ENCODE data around the gene NAV2. TPM values are rescaled to one million over a fixed set of nuclear protein-coding genes. Genes with fewer than 3 reads are reported as not detected.

The NAV2 gene
- total RNA-seq, 2 experiments from 2014 or later: 0.23 to 0.36 TPM

DNA sequence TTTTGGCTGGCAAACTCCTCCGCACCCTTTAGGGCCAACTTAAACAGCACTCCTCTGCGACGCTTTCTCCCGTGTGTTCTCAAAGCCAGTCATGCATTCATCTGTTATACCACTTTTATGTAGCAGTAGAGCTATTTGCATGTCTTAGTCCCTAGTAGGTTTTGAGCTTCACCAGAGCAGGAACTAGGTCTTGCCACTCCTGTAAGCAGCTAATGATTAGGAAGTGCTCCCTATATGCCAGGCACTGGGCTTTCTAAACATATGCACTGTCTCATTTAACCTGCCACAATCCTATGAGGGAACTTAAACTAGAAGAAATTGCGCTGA lies 266.8 kb downstream of the NAV2 start:
- ATAC-seq: no peak
- H3K4me1 Mint-ChIP-seq (ENCODE audit: low read depth): peaks cover 10% of the 10 kb centered on the region
- CTCF ChIA-PET: interaction anchor here (1.1 to 1.9 kb wide), 2 partner anchors 17 to 27 kb away, joined by 3 to 5 read pairs; no protein-coding TSS in a partner anchor
- POLR2A ChIA-PET: no interaction called here
- TF ChIP-seq, protein P1, sequence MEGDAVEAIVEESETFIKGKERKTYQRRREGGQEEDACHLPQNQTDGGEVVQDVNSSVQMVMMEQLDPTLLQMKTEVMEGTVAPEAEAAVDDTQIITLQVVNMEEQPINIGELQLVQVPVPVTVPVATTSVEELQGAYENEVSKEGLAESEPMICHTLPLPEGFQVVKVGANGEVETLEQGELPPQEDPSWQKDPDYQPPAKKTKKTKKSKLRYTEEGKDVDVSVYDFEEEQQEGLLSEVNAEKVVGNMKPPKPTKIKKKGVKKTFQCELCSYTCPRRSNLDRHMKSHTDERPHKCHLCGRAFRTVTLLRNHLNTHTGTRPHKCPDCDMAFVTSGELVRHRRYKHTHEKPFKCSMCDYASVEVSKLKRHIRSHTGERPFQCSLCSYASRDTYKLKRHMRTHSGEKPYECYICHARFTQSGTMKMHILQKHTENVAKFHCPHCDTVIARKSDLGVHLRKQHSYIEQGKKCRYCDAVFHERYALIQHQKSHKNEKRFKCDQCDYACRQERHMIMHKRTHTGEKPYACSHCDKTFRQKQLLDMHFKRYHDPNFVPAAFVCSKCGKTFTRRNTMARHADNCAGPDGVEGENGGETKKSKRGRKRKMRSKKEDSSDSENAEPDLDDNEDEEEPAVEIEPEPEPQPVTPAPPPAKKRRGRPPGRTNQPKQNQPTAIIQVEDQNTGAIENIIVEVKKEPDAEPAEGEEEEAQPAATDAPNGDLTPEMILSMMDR (IDR thresholded peaks at IDR 0.05): no peak
- no peaks in the 10 kb centered on the region for H3K9me3 Mint-ChIP-seq
- H3K27me3 Mint-ChIP-seq: peaks cover 18% of the 10 kb centered on the region
- intact Hi-C loops (cut with micrococcal nuclease): no loop called here
- no peak overlapping the region for H3K4me3 Mint-ChIP-seq
- no peaks in the 10 kb centered on the region for H3K36me3 Mint-ChIP-seq (ENCODE audit: low read depth)
- H3K27ac Mint-ChIP-seq: peak overlapping the region; percentile 62
- no peak for DNase-seq

DNA sequence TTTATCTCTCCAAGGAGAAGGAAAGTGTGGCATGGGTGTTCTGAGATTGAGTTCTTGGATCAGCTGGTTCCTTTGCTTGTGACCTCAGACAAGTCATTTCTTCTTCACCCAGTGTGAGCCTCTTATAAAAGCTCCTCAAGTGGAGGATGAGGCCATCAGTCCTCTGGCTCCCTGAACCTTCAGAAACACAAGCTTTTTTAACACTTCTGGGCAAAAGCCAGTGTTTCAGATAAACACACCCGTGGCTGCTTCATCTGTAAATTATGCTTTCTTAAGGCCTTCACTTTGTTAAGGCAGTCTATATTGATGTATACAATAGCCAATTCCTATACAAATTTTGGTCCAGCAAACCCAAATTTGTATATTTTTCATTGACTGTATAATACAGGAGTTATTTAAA lies 267.8 kb downstream of the NAV2 start:
- Mint-ChIP-seq H3K27ac (no peak overlapping the region), H3K4me1 (ENCODE audit: low read depth) (peaks cover 10% of the 10 kb centered on the region), H3K9me3 (no peaks in the 10 kb centered on the region), H3K27me3 (peaks cover 18% of the 10 kb centered on the region), H3K4me3 (no peak overlapping the region), H3K36me3 (ENCODE audit: low read depth) (no peaks in the 10 kb centered on the region)
- DNase-seq: no peak
- TF ChIP-seq, protein P1 (IDR thresholded peaks at IDR 0.05): no peak
- ATAC-seq: no peak
- intact Hi-C loops (cut with micrococcal nuclease): no loop called here
- ChIA-PET CTCF (interaction anchor here (0.7 to 1.9 kb wide), 2 partner anchors 18 to 28 kb away, joined by 3 to 5 read pairs; no protein-coding TSS in a partner anchor), POLR2A (no interaction called here)

DNA sequence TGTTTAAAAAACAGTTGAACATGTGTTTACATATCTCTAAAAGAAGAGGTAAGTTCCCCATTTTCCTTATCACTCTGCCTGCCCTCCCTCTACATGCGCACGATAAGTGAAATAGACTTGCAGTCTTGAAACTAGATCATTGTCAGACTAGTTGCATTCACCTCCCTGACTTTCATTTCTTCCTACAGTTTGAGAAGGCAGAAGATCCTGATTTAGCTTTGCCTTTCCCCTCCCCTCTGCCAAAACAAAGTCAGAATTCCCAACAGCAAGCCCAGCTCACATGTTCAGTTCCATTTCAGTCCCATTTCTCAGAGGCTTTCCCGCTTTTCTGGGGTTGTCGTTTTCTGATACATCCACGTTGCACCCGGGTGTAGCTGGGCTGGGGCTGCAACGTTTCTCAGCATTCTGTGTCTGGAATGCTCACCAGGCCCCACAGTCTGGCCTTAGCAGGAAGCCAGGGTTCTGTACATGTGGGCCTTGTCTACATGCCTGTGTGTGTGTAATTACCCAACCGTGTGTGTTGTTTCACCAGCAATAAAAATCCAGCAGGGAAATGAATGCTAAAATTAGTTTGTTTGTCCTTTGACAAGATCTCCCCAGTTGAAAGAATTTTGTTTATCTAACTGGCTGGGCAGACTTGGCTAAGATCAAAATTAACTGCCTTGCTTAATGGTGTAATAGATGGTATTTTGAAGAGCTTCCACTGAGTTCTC lies 268.5 kb downstream of the NAV2 start:
- Mint-ChIP-seq H3K27ac (no peak overlapping the region), H3K9me3 (no peaks in the 10 kb centered on the region), H3K4me1 (ENCODE audit: low read depth) (peaks cover 10% of the 10 kb centered on the region), H3K36me3 (ENCODE audit: low read depth) (no peaks in the 10 kb centered on the region), H3K4me3 (no peak overlapping the region), H3K27me3 (peaks cover 18% of the 10 kb centered on the region)
- intact Hi-C loops (cut with micrococcal nuclease): no loop called here
- TF ChIP-seq, protein P1 (IDR thresholded peaks at IDR 0.05): no peak
- DNase-seq: no peak
- ChIA-PET POLR2A (no interaction called here), CTCF (interaction anchor here (1.9 kb wide), 1 partner anchor 29 kb away, joined by 5 read pairs; no protein-coding TSS in a partner anchor)
- no peak for ATAC-seq

DNA sequence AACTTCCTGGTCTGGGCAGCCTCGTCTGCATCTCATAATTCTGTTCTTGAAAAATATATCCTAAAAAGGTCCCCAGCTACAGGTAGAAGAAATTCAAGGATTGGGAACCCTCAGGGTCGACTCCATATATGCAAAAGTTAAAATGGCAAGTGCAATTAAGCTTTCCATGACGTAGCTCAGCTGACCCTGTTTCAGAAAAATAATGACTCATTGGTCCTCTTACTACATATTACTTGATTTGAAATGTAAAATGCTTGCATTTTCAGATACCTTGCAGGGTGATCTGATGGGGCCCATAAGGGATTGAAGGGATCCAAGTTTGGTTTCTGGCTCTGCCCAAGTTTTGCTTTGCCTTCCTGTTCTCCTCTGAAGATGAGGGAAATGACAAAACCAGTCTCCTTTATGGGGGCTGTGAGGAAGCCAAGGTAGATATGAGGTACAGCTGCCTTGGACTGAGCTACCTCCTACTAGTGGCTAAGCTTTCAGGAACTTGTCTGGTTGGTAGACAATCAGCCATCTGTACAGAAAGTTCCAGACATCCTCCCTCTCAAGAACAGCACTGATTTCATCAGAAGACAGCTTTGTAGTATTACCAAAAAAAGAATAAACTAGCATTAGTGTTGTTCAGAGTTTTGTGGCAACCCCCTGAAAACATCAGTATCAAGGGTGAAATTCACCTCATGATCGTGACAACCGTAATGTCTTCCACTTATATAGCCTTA lies 270.3 kb downstream of the NAV2 start:
- intact Hi-C loops (cut with micrococcal nuclease): no loop called here
- TF ChIP-seq, protein P1 (IDR thresholded peaks at IDR 0.05): no peak
- ATAC-seq (no peak), DNase-seq (no peak)
- Mint-ChIP-seq H3K27ac (no peak overlapping the region), H3K9me3 (no peaks in the 10 kb centered on the region), H3K27me3 (peaks cover 5% of the 10 kb centered on the region), H3K4me3 (no peak overlapping the region), H3K36me3 (ENCODE audit: low read depth) (no peaks in the 10 kb centered on the region), H3K4me1 (ENCODE audit: low read depth) (peaks cover 10% of the 10 kb centered on the region)
- POLR2A ChIA-PET: no interaction called here
- CTCF ChIA-PET: interaction anchor here (0.8 kb wide), 1 partner anchor 15 kb away, joined by 3 read pairs; no protein-coding TSS in a partner anchor
